Myocyte (in vitro differentiated cells): Measurements from ENCODE around the gene HDAC8. TPM values are rescaled to one million over a fixed set of nuclear protein-coding genes. Genes with fewer than 3 reads are reported as not detected.
A peak's percentile ranks its signal among the peaks of the same experiment; 100 is the strongest.
"Not testable (repeated sequence)": the region's sequence is repeated elsewhere in the genome, so short reads cannot be mapped to it uniquely, and the experiment has no call there.

Experiments used
- DNase-seq: peaks from one replicate; pipeline ENCODE4 v3.0.0-alpha.2; 2012; ENCODE audit warnings: low read depth
- polyA plus RNA-seq: library from polyadenylated mRNA; unstranded; fragments of >200 nt; gene quantifications from one replicate; pipeline ENCODE4 v1.2.1, GENCODE V29; 2012; ENCODE audit warnings: missing spikeins
- total RNA-seq: library from RNA; depleted of rRNA; stranded (reverse); fragments of >200 nt; gene quantifications from 2 replicates; pipeline ENCODE4 v1.2.3, GENCODE V29; 2014

Gene HDAC8
- 25.0 and 29.6 TPM in 2 replicates for total RNA-seq
- 27.6 TPM for polyA plus RNA-seq

DNA sequence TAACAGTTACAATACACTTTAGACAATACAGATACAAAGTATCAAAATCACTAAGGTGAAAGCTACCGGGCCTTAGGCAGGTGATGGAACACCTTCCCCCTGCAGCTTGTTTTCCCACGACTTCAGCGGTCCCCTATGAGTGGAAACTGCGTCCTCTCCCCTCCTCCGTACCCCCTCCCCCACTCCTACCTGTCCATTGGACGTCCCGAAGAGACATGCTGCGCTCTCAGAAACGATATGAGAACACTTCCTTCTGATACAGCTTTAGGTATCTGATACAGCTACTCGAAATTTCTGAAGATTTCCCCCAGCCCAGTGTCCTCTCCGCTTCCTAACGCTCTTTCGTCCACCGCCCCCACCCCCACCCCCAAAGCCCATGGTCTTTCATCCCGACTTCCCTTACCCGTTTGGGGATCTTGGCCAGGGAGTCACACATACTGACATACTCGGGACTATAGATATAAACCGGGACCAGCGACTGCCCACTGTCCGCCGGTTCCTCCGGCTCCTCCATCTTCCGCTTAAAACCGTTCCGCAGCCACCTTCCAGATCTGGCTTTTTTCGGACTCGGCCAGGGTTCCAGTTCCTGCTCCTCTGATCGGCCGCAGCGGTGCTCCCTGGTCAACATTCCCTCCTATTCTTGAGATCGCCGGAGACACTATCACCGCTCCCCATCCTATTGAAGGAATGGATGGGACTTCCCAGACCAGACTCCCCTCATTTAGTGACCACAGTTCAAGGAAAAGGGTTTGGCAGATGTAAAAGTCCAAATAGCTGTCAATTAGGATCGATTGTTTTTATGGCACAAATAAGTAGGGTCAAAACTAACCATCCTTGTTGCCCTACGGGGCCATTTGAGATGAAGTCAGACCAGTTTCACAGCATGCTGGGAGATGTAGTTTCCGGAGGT is at the start of gene HDAC8:
Gene HDAC8, minus strand, starts transcription at position 596 of the 910 bp plus-strand sequence. Its CDS starts 82 bp downstream, at position 514.
- peak; percentile 84 for DNase-seq

DNA sequence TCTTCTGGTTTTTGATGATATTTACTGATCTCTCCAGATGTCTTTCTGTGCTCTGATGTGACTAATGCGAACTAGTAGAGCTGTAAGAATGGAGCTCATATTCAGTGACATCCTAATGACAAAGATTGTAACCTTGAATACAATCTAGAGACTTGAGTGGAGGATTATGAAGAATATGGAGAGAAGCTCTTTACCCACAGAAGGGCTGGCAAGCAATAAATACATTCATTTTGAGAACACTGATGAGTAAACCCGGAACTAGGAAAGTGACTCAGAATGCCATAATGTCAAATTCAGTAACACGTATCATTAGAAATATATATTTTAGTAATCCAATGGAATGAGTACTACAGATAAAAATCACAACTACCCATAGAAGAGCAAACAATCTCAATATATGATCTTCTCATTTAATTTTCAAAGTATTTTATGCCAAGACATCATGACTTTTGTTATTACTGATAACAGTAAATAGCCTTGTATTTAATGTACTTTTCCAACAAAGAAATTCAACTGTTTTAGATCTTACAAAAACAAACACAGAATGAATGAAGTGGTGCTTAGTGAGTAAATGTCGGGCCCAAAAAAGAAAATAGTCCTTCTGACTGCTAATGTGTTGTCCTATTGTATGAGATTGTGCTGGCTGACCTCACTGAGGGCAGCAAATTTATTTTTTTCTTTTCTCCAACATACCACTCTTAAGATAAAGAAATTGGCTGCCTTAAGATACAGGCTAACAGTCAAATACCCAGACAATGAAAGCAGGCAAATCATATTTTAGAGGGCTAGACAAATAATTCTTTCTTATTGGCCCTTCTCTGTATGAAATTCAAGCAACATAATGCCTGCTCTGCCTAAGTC is 49.2 kb upstream of the HDAC8 start:
- peak; percentile 4 for DNase-seq

DNA sequence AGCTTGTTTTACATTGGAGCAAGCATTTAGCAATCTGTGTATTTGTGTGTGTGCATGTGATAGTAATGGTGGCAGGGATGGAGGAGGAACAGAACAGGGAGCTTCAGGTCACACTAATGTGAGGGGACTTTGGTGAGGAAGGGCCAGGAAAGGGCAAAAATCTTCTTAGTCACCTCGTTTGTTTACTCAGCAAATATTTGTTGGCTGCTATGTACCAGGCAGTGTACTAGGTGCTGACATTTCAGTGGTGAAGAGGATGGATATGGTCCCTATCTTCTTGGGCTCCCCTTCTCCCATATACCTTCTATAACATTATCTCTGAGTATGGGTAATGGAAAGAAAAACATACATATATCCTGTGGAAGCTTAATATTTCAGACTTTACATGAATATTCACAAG is 48.5 kb upstream of the HDAC8 start:
- DNase-seq, result no peak

DNA sequence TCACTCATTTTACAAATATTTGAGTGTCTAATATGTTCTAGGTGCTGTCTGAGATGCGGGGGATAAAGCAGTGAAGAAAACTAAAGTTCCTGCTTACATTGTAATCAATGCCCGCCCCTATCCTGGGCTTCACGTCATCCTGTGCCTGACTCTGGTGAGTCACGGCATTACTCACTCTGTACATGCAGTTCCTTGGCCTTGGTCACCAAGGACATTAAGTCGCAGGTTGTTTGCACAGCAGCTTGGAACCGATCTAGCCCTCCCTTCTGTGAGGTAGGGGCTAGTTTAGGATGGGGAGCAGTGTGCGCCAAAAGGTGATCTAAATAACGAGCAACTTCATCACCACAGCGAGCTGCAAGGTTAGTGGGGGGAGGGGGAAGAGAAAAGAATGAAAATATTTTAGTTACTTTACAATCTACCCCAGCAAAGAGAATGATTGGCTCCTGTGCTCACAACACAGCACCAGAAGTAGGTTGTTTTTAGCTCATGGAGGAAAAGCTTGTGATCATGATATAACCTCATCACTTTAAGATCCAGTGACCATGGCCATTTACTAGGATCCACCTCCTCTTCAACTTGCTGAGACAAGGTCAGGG is 48.0 kb upstream of the HDAC8 start:
- DNase-seq, result peak; percentile 61

DNA sequence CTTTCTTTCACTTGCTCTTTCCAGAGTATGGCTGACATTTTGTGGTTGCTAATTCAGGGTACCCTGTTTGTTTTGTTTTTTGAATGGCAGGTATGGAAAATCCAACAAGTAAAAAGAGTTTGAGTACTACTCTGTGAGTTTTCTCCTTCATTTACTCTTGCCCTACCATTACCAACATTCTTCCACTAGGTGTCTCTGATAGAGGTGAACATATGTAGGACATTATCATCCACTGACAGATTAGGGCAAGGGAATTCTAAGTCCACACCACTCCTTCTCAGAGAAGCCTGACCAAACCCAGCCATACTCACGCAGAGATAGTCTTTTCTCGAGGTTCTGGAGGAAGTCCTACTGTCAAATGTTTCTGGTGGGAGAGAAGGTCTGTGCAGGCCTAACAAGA is 36.7 kb upstream of the HDAC8 start:
- DNase-seq, result no peak

DNA sequence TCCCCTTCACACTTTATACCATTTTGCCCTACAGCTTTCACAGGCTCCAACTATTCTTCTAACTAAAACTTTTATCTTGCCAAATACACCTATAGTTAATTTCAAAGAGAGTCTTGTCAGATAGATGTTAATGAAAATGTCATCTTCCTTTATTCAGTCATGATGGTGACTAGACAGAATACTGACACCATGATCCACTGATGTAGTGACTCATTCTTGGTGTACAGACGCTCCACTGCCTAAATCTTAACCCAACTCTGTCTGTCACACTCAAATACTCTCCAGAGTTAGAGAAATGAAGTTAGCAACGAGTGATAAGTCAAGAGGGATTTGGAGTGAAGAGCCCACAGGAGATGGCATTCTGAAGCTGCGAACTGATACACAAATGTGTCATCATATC is 32.1 kb upstream of the HDAC8 start:
- no peak for DNase-seq

DNA sequence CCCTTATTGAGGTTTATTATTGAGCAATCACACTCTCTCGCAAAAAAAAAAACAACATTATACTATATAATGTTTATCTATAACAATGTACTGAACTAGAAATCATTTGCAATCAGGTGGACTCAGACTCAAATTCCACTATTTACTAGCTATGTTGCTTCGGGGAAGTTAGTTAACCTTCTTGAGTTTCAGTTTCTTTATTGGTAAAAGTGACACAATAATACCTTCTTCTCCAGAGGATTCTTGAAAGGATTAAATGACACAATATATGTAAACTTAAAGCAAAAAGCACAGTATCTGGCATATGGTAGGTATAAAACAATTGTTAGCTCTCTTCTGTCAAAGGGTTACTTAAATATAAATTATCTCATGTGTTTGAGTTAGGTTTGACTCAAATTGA is 31.5 kb upstream of the HDAC8 start:
- DNase-seq, result no peak

DNA sequence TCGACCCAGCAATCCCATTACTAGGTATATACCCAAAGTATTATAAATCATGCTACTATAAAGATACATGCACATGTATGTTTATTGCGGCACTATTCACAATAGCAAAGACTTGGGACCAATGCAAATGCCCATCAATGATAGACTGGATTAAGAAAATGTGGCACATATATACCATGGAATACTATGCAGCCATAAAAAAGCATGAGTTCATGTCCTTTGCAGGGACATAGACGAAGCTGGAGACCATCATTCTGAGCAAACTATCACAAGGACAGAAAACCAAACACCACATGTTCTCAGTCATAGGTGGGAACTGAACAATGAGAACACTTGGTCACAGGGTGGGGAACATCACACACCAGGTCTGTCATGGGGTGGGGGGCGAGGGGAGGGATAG is 18.4 kb upstream of the HDAC8 start:
- not testable (repeated sequence) for DNase-seq

DNA sequence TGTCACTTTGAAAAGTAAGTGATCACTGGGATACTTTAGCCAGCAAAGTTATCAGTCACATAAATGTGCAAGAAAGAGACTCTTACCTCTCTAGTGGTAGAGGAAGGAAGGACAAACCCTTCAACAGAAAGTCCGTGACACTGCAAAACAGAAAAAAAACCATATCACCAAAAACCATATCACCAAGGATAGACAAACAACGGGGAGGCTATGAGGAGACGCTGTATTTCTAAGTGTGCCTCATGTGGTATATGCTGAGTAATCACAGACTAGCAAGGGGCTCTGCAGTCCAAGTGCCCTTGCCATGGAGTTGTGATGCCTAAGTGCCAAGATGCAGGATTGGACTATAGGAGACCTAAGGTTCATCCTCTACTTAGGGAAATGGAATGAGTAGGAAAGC is 11.5 kb upstream of the HDAC8 start:
- no peak for DNase-seq

DNA sequence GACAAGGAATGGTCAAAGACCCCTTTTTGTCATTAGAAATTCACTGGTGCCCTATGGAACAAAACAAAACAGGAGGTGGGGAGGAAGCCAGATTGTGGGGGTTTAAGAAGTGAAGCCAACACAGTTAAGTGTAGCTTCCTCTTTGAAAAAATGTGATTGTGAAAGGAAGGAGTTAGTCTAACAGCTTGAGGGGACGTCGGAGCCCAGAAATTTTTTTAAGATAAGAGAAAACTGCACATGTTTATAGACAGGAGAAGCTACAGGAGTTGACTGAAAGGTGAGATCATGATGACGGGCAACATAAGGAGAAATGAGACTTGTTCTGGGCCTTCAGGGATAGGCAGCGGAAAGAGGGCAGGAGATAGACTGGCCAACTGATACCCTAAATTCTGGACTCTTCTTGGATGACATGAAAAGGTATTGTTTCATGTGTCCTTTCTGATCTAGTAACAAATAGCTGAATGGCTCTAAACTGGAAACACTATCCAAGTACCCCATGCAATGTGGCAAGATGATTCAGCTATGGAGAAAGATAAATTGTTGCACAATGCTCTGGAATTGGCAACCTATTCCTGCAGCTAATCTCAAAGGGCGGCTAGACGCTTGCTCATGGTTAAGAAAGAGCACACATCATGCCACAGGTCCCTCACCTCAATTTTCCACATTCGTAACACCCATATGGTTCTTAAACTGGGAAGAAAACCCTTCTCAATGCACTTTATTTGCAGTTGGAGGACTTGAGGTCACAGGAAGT is 3.7 kb upstream of the HDAC8 start:
- peak; percentile 2 for DNase-seq

DNA sequence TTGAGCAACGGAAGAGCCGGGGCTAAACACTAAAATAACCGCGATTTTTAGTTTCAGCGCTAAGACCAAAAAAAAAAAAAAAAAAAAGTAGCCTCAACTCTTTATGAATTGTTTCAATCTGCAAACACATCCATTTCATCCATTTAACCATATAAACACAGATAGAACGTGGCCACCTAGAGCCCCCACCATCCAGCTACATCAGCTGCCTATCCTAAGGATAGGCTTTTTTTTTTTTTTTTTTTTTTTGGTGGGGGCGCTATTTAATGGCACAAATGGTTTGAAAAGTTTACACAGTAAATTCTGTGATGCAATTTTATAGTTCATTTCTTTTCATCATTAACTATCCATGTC is 492 bp upstream of the HDAC8 start:
- no peak for DNase-seq

DNA sequence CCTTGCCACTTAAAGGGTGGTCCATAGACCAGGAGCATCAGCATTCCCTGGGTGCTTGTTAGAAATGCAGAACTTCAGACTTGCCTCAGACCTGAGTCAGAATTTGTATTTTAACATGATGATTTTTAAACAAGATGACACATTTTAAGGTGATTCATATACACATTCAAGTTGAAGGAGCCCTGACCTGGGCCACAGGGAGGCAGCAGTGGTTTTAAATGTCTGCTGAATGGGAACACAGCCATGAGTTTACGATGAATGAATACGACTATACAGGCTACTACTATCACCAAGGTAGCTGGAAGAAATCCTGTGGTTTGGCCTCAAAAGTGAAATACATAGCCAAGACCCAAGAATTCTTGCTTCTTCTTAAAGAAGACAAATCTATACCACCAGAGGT is 2.9 kb downstream of the HDAC8 start:
- DNase-seq, result no peak

DNA sequence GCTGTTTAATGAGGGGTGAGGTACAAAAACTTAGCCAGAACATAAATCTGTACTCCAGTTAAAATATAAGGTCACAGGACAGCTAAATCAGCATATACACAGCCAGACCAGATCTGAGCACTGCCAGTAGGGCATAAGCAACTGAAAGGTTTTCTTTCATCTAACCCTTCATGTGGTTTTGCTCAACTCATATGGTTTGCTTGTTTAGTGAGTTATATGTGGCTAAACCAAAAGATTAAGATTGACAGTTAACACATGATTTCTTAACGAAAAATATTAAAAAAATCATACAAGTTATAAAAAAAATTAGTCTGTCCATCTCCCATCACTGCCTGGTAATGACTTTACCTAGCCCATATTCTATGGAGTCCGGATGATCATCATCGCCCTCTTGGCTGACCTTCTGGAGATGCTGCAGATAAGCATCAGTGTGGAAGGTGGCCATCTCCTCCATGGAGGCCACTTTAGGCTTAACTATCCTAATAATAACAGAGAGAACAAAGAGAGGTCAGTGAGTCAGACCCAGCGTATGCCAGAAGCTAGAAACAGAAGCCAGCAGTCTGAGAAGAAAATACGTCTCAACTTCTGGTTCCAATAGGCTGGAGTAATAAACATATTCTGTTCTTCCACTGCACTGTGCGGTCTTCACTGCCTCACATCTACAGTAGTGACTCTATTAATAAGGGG is 4.1 kb downstream of the HDAC8 start:
- peak; percentile 29 for DNase-seq

DNA sequence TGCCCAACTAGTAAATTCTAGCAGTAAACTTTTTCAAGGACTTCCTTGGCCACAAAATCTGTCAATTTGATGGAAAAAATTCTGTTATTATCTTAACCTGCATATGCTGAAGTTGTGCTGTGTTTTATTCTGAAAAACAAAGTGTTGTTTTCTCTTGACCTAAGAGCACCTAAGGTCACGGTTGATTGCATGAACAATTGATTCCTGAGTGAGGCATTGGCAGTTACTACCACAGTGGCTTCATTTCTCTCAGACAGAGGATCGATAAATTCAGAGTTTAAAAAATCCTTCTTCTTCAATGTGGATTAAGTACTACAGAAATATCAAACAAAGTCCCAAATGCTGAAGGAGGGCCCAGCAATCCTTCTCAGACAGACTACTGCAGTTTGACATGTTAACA is 6.2 kb downstream of the HDAC8 start:
- DNase-seq, result no peak

DNA sequence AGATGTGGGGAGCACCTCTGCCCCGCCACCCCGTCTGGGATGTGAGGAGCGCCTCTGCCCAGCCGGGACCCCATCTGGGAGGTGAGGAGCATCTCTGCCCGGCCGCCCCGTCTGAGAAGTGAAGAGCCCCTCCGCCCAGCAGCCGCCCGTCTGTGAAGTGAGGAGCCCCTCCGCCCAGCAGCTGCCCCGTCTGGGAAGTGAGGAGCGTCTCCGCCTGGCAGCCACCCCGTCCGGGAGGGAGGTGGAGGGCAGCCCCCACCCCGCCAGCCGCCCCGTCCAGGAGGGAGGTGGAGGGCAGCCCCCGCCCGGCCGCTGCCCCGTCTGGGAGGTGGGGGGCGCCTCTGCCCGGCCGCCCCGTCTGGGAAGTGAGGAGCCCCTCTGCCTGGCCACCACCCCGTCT is 13.0 kb downstream of the HDAC8 start:
- DNase-seq, result not testable (repeated sequence)

DNA sequence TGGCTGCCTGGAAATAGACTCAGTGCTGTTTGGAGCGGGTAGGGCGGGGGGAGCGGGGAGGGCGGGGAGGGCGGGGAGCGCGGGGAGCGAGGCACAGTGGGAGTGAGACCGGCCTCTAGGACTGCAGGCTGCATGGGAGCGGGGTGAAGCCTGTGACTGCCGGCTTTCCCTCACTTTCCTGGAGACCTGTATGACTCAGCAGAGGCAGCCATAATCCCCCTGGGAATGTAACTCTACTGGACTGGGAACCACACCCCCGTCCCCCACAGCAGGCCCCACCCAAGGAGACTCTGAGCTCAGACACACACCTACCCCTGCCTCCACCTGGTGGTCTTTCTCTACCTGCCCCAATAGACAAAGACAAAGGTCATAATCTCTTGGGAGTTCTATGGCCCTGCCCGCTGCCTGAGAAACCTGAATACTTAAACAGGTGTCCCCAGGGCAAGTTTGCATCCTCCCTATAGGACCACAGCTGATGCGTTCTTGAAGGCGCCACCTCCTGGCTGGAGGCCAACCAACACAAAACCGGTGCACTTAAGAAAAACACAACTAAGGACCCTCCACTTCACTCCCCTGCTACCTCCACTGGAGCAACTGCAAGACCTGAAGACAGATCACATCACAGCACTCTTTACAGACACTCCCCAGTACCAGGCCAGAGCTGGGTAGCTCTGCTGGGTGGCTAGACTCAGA is 18.0 kb downstream of the HDAC8 start:
- no peak for DNase-seq

DNA sequence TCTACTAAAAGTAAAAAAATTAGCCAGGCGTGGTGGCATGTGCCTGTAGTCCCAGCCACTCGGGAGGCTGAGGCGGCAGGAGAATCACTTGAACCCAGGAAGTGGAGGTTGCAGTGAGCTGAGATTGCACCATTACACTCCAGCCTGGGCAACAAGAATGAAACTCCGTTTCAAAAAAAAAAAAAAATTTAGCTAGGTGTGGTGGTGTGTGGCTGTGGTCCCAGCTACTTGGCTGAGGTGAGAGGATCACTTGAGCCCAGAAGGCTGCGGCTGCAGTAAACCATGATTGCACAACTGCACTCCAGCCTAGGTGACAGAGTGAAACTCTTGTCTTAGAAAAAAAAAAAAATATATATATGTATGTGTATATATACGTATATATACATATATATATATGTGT is 20.2 kb downstream of the HDAC8 start:
- DNase-seq, result not testable (repeated sequence)

DNA sequence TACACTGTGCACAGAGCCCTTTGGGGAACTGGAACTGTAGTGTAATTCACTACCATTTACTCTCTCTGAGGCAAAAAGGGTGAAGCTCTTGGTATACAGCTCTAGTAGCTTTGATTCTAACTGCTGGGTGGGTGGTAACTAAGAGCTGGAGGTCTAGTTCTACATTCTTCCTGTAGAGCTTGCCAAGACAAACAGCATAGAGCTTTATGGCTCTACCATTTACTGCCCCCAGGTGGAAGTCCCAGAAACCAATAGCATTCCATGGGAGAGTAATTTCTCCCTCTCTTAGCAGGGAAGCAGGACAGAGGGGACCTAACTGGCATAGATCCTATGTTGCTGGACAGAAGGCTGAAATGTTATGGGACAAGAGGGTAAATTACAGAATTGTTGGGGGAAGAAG is 26.7 kb downstream of the HDAC8 start:
- DNase-seq, result no peak

DNA sequence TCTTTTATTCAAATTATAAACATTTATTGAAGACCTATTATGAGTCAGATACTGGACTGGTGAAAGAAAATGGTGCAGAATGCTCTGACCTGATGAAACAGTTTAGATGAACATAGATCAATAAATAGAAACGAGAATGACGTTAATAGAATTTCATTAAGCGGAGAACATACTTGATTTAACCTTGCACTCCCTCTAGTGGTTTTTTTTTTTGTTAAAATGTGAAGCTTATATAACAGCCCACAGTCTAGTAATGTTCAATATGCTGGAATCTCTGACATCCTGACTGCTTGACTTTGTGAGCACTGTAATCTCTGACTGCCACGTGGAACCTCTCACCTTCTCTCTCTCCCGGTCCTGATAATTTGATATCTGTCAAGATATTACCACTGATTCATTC is 32.3 kb downstream of the HDAC8 start:
- DNase-seq, result peak; percentile 12

DNA sequence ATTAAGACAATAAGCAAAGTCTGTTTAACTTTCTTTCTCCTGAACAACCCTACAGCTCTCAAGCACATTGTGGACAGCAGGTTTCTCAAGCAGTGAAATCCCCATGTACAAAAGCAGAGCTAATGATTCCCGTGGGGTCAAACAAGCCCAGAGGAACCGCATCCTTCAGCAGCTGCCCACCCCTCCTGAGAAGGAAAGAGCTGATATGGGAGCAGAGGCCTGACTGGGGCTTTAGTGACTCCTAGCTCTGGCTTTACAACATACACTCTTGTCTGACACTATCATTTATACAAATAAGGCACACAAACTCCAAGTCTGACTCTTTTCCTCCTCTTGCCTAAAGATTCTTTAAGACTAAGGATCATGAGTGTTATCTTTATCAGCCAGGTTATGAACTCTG is 32.8 kb downstream of the HDAC8 start:
- no peak for DNase-seq
